Neural progenitor cell (in vitro differentiated cells): ENCODE data around the gene PSMD9.

Experiments
- EZH2 ChIP-seq: fragments of 200-600 bp; sonication (generic); IDR thresholded peaks from 2 replicates; pipeline ENCODE4 v1.6.1; 2017; ENCODE audit warnings: antibody characterized with exemption, mild to moderate bottlenecking, moderate library complexity
- EZH2phosphoT487 ChIP-seq: fragments of 200-600 bp; sonication (generic); IDR thresholded peaks from 2 replicates; pipeline ENCODE4 v1.6.1; 2017; ENCODE audit warnings: antibody characterized with exemption
- TF ChIP-seq, protein P1 (sequence below): fragments of 200-600 bp; sonication (generic); IDR thresholded peaks from 2 replicates; pipeline ENCODE4 v1.5.1; 2017; ENCODE audit warnings: antibody characterized with exemption, mild to moderate bottlenecking

DNA sequence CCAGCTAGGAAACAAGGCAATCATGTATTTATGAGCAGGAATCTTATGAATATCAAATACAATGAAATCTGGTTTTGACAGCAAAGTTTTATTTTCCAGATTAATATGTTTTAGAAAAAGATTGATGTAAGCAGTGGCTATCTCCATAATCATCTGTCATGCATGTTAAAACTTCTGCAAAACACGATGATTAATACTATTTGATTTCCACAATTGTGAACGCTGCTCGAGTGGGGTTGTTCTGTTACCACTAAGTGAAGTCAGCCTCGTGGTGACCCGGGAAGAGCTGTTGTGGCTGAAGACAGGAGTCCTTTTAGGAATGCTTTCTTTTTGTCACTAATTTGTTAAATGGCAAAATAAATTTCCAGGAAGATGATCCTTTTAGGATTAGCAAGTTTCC lies 39.2 kb downstream of the PSMD9 start:
- TF ChIP-seq, protein P1, sequence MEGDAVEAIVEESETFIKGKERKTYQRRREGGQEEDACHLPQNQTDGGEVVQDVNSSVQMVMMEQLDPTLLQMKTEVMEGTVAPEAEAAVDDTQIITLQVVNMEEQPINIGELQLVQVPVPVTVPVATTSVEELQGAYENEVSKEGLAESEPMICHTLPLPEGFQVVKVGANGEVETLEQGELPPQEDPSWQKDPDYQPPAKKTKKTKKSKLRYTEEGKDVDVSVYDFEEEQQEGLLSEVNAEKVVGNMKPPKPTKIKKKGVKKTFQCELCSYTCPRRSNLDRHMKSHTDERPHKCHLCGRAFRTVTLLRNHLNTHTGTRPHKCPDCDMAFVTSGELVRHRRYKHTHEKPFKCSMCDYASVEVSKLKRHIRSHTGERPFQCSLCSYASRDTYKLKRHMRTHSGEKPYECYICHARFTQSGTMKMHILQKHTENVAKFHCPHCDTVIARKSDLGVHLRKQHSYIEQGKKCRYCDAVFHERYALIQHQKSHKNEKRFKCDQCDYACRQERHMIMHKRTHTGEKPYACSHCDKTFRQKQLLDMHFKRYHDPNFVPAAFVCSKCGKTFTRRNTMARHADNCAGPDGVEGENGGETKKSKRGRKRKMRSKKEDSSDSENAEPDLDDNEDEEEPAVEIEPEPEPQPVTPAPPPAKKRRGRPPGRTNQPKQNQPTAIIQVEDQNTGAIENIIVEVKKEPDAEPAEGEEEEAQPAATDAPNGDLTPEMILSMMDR = no peak
- no peak for TF ChIP-seq EZH2
- TF ChIP-seq EZH2phosphoT487 = no peak
